ENCODE data around the gene FLVCR2. TPM values are rescaled to one million over a fixed set of nuclear protein-coding genes. Genes with fewer than 3 reads are reported as not detected.

Gene FLVCR2
- total RNA-seq, 1 experiment from 2014 or later: 6.6 TPM

- TF ChIP-seq ESRRA (CRISPR knock-in tag; IDR thresholded peaks at IDR 0.05; ENCODE audit: borderline replicate concordance) (no peak), ZNF219 (CRISPR knock-in tag; IDR thresholded peaks at IDR 0.05; ENCODE audit: borderline replicate concordance) (no peak), ZBTB43 (CRISPR knock-in tag; IDR thresholded peaks at IDR 0.05) (no peak), ATF2 (CRISPR knock-in tag; IDR thresholded peaks at IDR 0.05; ENCODE audit: borderline replicate concordance, low read depth) (no peak), FOXP4 (CRISPR knock-in tag; IDR thresholded peaks at IDR 0.05) (no peak), ZNF532 (CRISPR knock-in tag; IDR thresholded peaks at IDR 0.05; ENCODE audit: borderline replicate concordance) (no peak), CREB1 (CRISPR knock-in tag; IDR thresholded peaks at IDR 0.05) (no peak), ZNF281 (CRISPR knock-in tag; IDR thresholded peaks at IDR 0.05) (no peak), FOXP1 (CRISPR knock-in tag; IDR thresholded peaks at IDR 0.05; ENCODE audit: borderline replicate concordance) (no peak), GTF2I (CRISPR knock-in tag; conservative IDR thresholded peaks at IDR 0.05) (no peak), SMAD3 (CRISPR knock-in tag; IDR thresholded peaks at IDR 0.05; ENCODE audit: borderline replicate concordance) (no peak)
- CTCF ChIA-PET: interaction anchor here (1.1 kb wide), 2 partner anchors 20 to 35 kb away, joined by 3 to 6 read pairs; no protein-coding TSS in a partner anchor
- POLR2A ChIA-PET: no interaction called here
These were observed 95.1 kb downstream of the FLVCR2 start for GRCh38 chr14:75673345-75674035.

More at GRCh38 chr14:75673345-75674035, 95.1 kb downstream of the FLVCR2 start:
- ATAC-seq (no peak), DNase-seq (ENCODE audit: low spot score) (no peak)
- Mint-ChIP-seq H3K36me3 (peaks cover 28% of the 10 kb centered on the region), H3K9me3 (no peaks in the 10 kb centered on the region), H3K27me3 (ENCODE audit: low read depth) (no peaks in the 10 kb centered on the region), H3K4me1 (no peaks in the 10 kb centered on the region), H3K4me3 (no peak overlapping the region), H3K27ac (no peak overlapping the region)
